ENCODE measurements around the gene KCNG4. TPM values are rescaled to one million over a fixed set of nuclear protein-coding genes. Genes with fewer than 3 reads are reported as not detected.

KCNG4 gene
- total and polyA plus RNA-seq, 2 of the 8 experiments (the other 6 are each of a cell fraction or from before 2014, with no cell fraction given) = not detected

DNA sequence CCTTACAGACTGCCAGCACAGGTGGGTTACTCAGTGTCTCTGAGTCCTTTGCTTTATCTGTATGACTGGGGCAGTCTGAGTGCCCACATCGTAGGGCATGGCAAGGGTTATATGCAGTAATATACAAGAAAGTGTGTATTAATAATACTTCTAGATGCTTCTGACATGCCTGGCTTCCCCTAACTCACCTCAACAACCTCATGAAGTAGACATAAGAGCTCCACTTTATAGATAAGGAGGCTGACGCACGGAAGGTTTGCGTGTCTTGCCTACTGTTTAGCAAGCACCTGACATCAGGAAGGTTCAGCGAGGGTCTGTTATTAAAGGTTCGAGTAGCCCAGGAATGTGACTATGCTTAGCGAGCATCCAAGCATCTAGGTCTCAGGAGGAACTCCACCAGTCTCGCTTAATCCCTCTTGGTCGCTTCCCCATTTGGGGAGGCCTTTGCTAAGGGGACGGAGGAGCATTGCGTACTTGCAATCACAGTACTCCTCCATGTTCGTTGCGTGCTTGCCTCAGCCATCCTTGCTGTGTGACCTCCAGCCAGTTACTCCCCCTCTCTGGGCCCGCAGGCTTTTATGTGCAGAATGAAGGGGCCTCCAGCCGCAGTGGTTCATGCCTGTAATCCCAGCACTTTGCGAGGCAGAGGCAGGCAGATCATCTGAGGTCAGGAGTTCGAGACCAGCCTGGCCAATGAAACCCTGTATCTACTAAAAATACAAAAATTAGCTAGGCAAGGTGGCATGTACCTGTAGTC, 1.6 kb downstream of the KCNG4 start:
- TF ChIP-seq CTCF (IDR thresholded peaks at IDR 0.05; ENCODE audit: control extremely low read depth in 1 of 3, insufficient read depth in 1 of 3, low read depth in 1 of 3, low read length in 3 of 3) (no peak), USF2 (IDR thresholded peaks at IDR 0.05; ENCODE audit: low read length) (no peak), ATF3 (IDR thresholded peaks at IDR 0.05; ENCODE audit: insufficient read depth, low read depth, low read length) (no peak), BCL11A (IDR thresholded peaks at IDR 0.05; ENCODE audit: low read depth in 2 of 2, low read length in 2 of 2) (no peak)
- TF ChIP-seq, protein P1, sequence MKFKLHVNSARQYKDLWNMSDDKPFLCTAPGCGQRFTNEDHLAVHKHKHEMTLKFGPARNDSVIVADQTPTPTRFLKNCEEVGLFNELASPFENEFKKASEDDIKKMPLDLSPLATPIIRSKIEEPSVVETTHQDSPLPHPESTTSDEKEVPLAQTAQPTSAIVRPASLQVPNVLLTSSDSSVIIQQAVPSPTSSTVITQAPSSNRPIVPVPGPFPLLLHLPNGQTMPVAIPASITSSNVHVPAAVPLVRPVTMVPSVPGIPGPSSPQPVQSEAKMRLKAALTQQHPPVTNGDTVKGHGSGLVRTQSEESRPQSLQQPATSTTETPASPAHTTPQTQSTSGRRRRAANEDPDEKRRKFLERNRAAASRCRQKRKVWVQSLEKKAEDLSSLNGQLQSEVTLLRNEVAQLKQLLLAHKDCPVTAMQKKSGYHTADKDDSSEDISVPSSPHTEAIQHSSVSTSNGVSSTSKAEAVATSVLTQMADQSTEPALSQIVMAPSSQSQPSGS (IDR thresholded peaks at IDR 0.05; ENCODE audit: low read length) = no peak
- no peak overlapping the region for H3K56ac ChIP-seq (replicated peaks; ENCODE audit: insufficient read length, low read depth, low read length)
- H3K4ac ChIP-seq (replicated peaks; ENCODE audit: insufficient read length, low read depth, low read length) = no peak overlapping the region
- ChIA-PET POLR2A (ENCODE audit: partially characterized antibody) (no interaction called here), CTCF (ENCODE audit: partially characterized antibody) (interaction anchor here (0.8 to 5.0 kb wide), 7 partner anchors 13 to 246 kb away, joined by 3 to 16 read pairs (median 4); no protein-coding TSS in a partner anchor)
- no peaks in the 10 kb centered on the region for H3K23me2 ChIP-seq (ENCODE audit: low read depth, low read length)
- no peak for DNase-seq (ENCODE audit: low read depth in 1 of 2, low spot score in 2 of 2)
- H3K23ac ChIP-seq (ENCODE audit: insufficient read length) = no peak overlapping the region
- no peaks in the 10 kb centered on the region for H3K79me1 ChIP-seq (ENCODE audit: low read depth, low read length)
- H3K9me3 ChIP-seq (ENCODE audit: insufficient read depth in 2 of 2, low read depth in 1 of 2, low read length in 1 of 2) = no peaks in the 10 kb centered on the region
- no peak overlapping the region for H2BK120ac ChIP-seq (replicated peaks; ENCODE audit: low read depth, low read length)
- H2BK20ac ChIP-seq (ENCODE audit: low read length) = no peak overlapping the region
- no peak overlapping the region for H2AK5ac ChIP-seq (ENCODE audit: low read depth, low read length)
- no peak overlapping the region for H3K4me2 ChIP-seq (ENCODE audit: insufficient read depth in 1 of 2, low read depth in 2 of 2, low read length in 2 of 2)
- H3K9ac ChIP-seq (replicated peaks in 1 of 4; ENCODE audit: extremely low read depth in 1 of 4, low read depth in 3 of 4, low read length in 3 of 4) = no peak overlapping the region
- no peak overlapping the region for H3K27ac ChIP-seq (ENCODE audit: low read depth, low read length)
- H2AFZ ChIP-seq (ENCODE audit: low read length) = no peak overlapping the region
- H3K18ac ChIP-seq (ENCODE audit: extremely low read depth, low read length) = no peak overlapping the region
- 86% methylated on average over 17 of the region's 17 CpGs; no CpG with 5 or more reads in 1 of the 2 experiments for WGBS, 2 experiments (ENCODE audit: extremely low coverage in 1 of 2, insufficient coverage in 1 of 2, insufficient read length in 1 of 2, insufficient replicate concordance in 2 of 2, low coverage in 1 of 2, low lambda C conversion rate in 2 of 2, missing lambda C conversion rate in 1 of 2)
- no peak overlapping the region for H3K14ac ChIP-seq (ENCODE audit: insufficient read length)
- FAIRE-seq = no peak
- no peaks in the 10 kb centered on the region for H4K20me1 ChIP-seq (replicated peaks in 1 of 2; ENCODE audit: control insufficient read depth in 1 of 2, insufficient read depth in 2 of 2, low read length in 2 of 2)
- H3K27me3 ChIP-seq (replicated peaks in 1 of 4; ENCODE audit: control insufficient read depth in 3 of 4, extremely low read depth in 1 of 4, insufficient read depth in 3 of 4, low read length in 3 of 4) = no peaks in the 10 kb centered on the region; a peak in 1 of 7 replicates
- H2BK12ac ChIP-seq (ENCODE audit: low read depth, low read length) = no peak overlapping the region
- no peaks in the 10 kb centered on the region; a peak in 1 of 7 replicates for H3K4me1 ChIP-seq (replicated peaks in 1 of 4; ENCODE audit: control insufficient read depth in 3 of 4, insufficient read depth in 4 of 4, low read length in 3 of 4)
- no peak overlapping the region for H4K91ac ChIP-seq (replicated peaks; ENCODE audit: insufficient read length, low read length)
- no peak overlapping the region for H2BK5ac ChIP-seq (ENCODE audit: low read depth, low read length)
- H4K5ac ChIP-seq (ENCODE audit: insufficient read length, low read depth, low read length) = no peak overlapping the region
- H3K79me2 ChIP-seq (ENCODE audit: control insufficient read depth in 1 of 2, insufficient read depth in 2 of 2, low read length in 2 of 2) = no peaks in the 10 kb centered on the region
- H3K36me3 ChIP-seq (ENCODE audit: control insufficient read depth in 2 of 4, insufficient read depth in 4 of 4, low read length in 3 of 4) = no peaks in the 10 kb centered on the region
- H4K8ac ChIP-seq (ENCODE audit: extremely low read depth, insufficient read depth, low read length) = no peak overlapping the region; the same call in 1 of the 2 replicates
- no peak overlapping the region for H3K4me3 ChIP-seq (ENCODE audit: extremely low read depth in 1 of 4, insufficient read depth in 2 of 4, low read depth in 3 of 4, low read length in 4 of 4)
- H2BK15ac ChIP-seq (ENCODE audit: low read length) = no peak overlapping the region

All from H1 (cell line).